ENCODE data around the gene TNFAIP3. TPM values are rescaled to one million over a fixed set of nuclear protein-coding genes. Genes with fewer than 3 reads are reported as not detected.
"Not testable (repeated sequence)": the region's sequence is repeated elsewhere in the genome, so short reads cannot be mapped to it uniquely, and the experiment has no call there.

The TNFAIP3 gene
- total and polyA plus RNA-seq, 2 donors = 29.5 to 85.8 TPM

DNA sequence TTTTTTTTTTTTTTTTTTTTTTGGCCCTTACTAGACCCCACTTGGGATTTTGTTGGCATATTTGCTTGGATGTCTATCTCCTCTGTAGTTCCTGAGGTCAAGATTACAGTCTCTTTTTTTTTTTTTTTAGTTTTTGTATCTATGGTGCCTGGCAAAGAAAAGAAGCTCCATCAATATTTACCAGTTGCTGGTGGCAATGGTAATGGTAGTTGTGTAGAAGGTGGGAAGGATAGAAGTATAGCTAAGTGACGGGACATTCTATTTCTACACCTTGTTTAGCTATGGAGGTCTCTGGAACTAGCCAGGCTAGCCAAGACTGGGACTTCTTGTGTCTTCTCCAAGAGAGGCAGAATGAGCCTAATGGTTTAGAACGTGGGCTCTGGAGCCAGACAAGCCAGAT is 42.2 kb upstream of the TNFAIP3 start:
- peak overlapping the region; percentile 90 to 98 for H3K27ac ChIP-seq (ENCODE audit: low read depth in 1 of 2, low read length in 1 of 2)
- peaks cover 0 to 3% of the 10 kb centered on the region in 2 donors for H3K9me3 ChIP-seq (ENCODE audit: control insufficient read depth in 2 of 2, insufficient read depth in 1 of 2, low read length in 1 of 2)
- WGBS = 98% methylated on average over 2 of the region's 2 CpGs

DNA sequence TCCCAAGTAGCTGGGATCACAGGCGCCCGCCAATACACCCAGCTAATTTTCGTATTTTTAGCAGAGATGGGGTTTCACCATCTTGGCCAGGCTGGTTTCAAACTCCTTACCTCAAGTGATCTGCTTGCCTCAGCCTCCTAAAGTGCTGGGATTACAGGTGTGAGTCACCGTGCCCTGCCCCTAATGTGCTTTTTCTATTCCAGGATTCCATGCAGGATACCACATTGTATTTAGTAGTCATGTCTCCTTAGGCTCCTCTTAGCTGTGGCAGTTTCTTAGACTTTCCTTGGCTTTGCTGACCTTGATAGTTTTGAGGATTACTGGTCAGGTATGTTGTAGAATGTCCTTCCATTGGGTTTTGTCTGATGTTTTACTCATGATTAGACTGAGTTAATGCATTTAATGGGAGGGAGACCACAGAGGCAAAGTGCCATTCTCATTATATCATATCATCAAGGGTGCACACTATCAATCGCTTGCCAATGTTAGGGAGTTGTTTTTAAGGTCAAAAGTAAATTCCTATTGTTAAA is 39.6 kb upstream of the TNFAIP3 start:
- no peak for DNase-seq (ENCODE audit: low read depth in 6 of 9, low spot score in 9 of 9)
- Histone ChIP-seq H3K36me3 (ENCODE audit: control insufficient read depth in 2 of 2, insufficient read depth in 2 of 2, low read length in 1 of 2) (peaks cover 0 to 5% of the 10 kb centered on the region in 2 donors), H3K27me3 (ENCODE audit: control insufficient read depth in 2 of 2, insufficient read depth in 1 of 2, low read length in 1 of 2) (no peaks in the 10 kb centered on the region), H3K4me3 (ENCODE audit: low read length in 2 of 2) (no peak overlapping the region), H3K27ac (ENCODE audit: low read depth in 1 of 2, low read length in 1 of 2) (no peak overlapping the region), H3K4me1 (ENCODE audit: control insufficient read depth in 2 of 2, insufficient read depth in 2 of 2, low read length in 2 of 2) (peaks cover 15 to 47% of the 10 kb centered on the region in 2 donors), H3K9me3 (ENCODE audit: control insufficient read depth in 2 of 2, insufficient read depth in 1 of 2, low read length in 1 of 2) (no peaks in the 10 kb centered on the region)
- 97% methylated on average over 5 of the region's 5 CpGs for WGBS

More for the DNA sequence above, 42.2 kb upstream of the TNFAIP3 start:
- H3K36me3 ChIP-seq (ENCODE audit: control insufficient read depth in 2 of 2, insufficient read depth in 2 of 2, low read length in 1 of 2) = peaks cover 0 to 7% of the 10 kb centered on the region in 2 donors
- H3K4me3 ChIP-seq (ENCODE audit: low read length in 2 of 2) = peak overlapping the region in 1 of 2 donors; percentile 28
- DNase-seq (ENCODE audit: low read depth in 6 of 9, low spot score in 9 of 9) = no peak
- H3K4me1 ChIP-seq (ENCODE audit: control insufficient read depth in 2 of 2, insufficient read depth in 2 of 2, low read length in 2 of 2) = peaks cover 19 to 58% of the 10 kb centered on the region in 2 donors
- no peaks in the 10 kb centered on the region for H3K27me3 ChIP-seq (ENCODE audit: control insufficient read depth in 2 of 2, insufficient read depth in 1 of 2, low read length in 1 of 2)

GRCh38 chr6:137827977-137828810 is 38.9 kb upstream of the TNFAIP3 start:
- no peaks in the 10 kb centered on the region for H3K9me3 ChIP-seq (ENCODE audit: control insufficient read depth in 2 of 2, insufficient read depth in 1 of 2, low read length in 1 of 2)
- peaks cover 0 to 5% of the 10 kb centered on the region in 2 donors for H3K36me3 ChIP-seq (ENCODE audit: control insufficient read depth in 2 of 2, insufficient read depth in 2 of 2, low read length in 1 of 2)
- 83% methylated on average over 4 of the region's 4 CpGs for WGBS
- H3K27ac ChIP-seq (ENCODE audit: low read depth in 1 of 2, low read length in 1 of 2) = peak overlapping the region; percentile 42 to 68
- H3K27me3 ChIP-seq (ENCODE audit: control insufficient read depth in 2 of 2, insufficient read depth in 1 of 2, low read length in 1 of 2) = no peaks in the 10 kb centered on the region
- no peak for DNase-seq (ENCODE audit: low read depth in 6 of 9, low spot score in 9 of 9)
- peaks cover 15 to 43% of the 10 kb centered on the region in 2 donors for H3K4me1 ChIP-seq (ENCODE audit: control insufficient read depth in 2 of 2, insufficient read depth in 2 of 2, low read length in 2 of 2)
- H3K4me3 ChIP-seq (ENCODE audit: low read length in 2 of 2) = no peak overlapping the region

DNA sequence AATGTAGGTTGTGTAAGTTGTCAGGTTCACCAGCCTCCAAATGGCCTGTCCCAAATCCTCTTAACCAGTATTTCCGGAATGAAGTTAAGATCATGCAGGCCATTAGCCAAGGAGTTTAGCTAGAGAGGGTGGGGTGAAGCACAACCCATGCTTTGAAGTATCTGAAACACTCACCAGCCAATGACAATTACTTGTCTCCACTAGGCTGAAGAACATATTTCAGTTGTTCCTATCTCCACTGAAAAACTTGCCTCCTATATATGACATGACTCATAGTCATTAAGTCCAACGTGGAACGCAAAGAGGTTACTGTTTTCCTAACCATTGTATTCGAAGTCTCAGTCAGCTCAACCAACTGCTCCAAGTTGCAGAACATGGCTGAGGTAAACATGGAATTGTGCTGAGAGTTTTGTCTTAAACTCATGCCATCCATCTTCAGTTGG is 37.4 kb upstream of the TNFAIP3 start:
- peaks cover 8 to 31% of the 10 kb centered on the region in 2 donors for H3K4me1 ChIP-seq (ENCODE audit: control insufficient read depth in 2 of 2, insufficient read depth in 2 of 2, low read length in 2 of 2)
- no peak overlapping the region for H3K4me3 ChIP-seq (ENCODE audit: low read length in 2 of 2)
- 97% methylated on average over 4 of the region's 4 CpGs for whole genome bisulfite sequencing
- H3K9me3 ChIP-seq (ENCODE audit: control insufficient read depth in 2 of 2, insufficient read depth in 1 of 2, low read length in 1 of 2) = peaks cover 0 to 4% of the 10 kb centered on the region in 2 donors
- DNase-seq (ENCODE audit: low read depth in 6 of 9, low spot score in 9 of 9) = no peak
- no peaks in the 10 kb centered on the region for H3K27me3 ChIP-seq (ENCODE audit: control insufficient read depth in 2 of 2, insufficient read depth in 1 of 2, low read length in 1 of 2)
- H3K27ac ChIP-seq (ENCODE audit: low read depth in 1 of 2, low read length in 1 of 2) = no peak overlapping the region
- H3K36me3 ChIP-seq (ENCODE audit: control insufficient read depth in 2 of 2, insufficient read depth in 2 of 2, low read length in 1 of 2) = peaks cover 0 to 5% of the 10 kb centered on the region in 2 donors

DNA sequence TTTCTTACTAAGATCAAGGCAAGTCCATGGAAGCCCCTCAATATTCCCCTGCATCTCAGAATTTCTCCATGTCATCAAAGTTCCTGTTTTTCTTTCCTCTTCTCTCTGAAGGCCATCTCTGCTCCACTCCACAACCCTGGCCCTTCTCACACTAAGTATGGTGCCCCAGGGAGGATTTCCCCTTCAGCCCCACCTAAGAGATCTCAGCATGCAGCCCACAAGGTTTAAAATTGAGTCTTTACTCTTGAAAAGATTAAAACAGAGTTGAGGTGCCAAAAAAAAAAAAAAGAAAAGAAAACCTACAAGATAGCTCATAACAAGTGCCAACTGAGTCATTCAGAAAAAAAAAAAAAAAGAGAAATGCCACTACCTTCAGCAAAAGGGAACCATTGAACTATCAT is 36.5 kb upstream of the TNFAIP3 start:
- Histone ChIP-seq H3K4me1 (ENCODE audit: control insufficient read depth in 2 of 2, insufficient read depth in 2 of 2, low read length in 2 of 2) (peaks cover 2 to 23% of the 10 kb centered on the region in 2 donors), H3K36me3 (ENCODE audit: control insufficient read depth in 2 of 2, insufficient read depth in 2 of 2, low read length in 1 of 2) (peaks cover 0 to 3% of the 10 kb centered on the region in 2 donors), H3K4me3 (ENCODE audit: low read length in 2 of 2) (no peak overlapping the region), H3K9me3 (ENCODE audit: control insufficient read depth in 2 of 2, insufficient read depth in 1 of 2, low read length in 1 of 2) (peaks cover 0 to 4% of the 10 kb centered on the region in 2 donors), H3K27me3 (ENCODE audit: control insufficient read depth in 2 of 2, insufficient read depth in 1 of 2, low read length in 1 of 2) (no peaks in the 10 kb centered on the region), H3K27ac (ENCODE audit: low read depth in 1 of 2, low read length in 1 of 2) (no peak overlapping the region)
- no peak for DNase-seq (ENCODE audit: low read depth in 6 of 9, low spot score in 9 of 9)

- Histone ChIP-seq H3K9me3 (ENCODE audit: control insufficient read depth in 2 of 2, insufficient read depth in 1 of 2, low read length in 1 of 2) (peaks cover 0 to 4% of the 10 kb centered on the region in 2 donors), H3K27me3 (ENCODE audit: control insufficient read depth in 2 of 2, insufficient read depth in 1 of 2, low read length in 1 of 2) (no peaks in the 10 kb centered on the region), H3K4me3 (ENCODE audit: low read length in 2 of 2) (no peak overlapping the region), H3K27ac (ENCODE audit: low read depth in 1 of 2, low read length in 1 of 2) (no peak overlapping the region), H3K36me3 (ENCODE audit: control insufficient read depth in 2 of 2, insufficient read depth in 2 of 2, low read length in 1 of 2) (no peaks in the 10 kb centered on the region), H3K4me1 (ENCODE audit: control insufficient read depth in 2 of 2, insufficient read depth in 2 of 2, low read length in 2 of 2) (peaks cover 2 to 23% of the 10 kb centered on the region in 2 donors)
- DNase-seq (ENCODE audit: low read depth in 6 of 9, low spot score in 9 of 9) = no peak
- 92% methylated on average over 3 of the region's 3 CpGs for WGBS
Measured at GRCh38 chr6:137832110-137832509, 34.9 kb upstream of the TNFAIP3 start.

- no peaks in the 10 kb centered on the region for H3K36me3 ChIP-seq (ENCODE audit: control insufficient read depth in 2 of 2, insufficient read depth in 2 of 2, low read length in 1 of 2)
- H3K4me1 ChIP-seq (ENCODE audit: control insufficient read depth in 2 of 2, insufficient read depth in 2 of 2, low read length in 2 of 2) = peaks cover 0 to 5% of the 10 kb centered on the region in 2 donors
- no peaks in the 10 kb centered on the region for H3K27me3 ChIP-seq (ENCODE audit: control insufficient read depth in 2 of 2, insufficient read depth in 1 of 2, low read length in 1 of 2)
- no peak overlapping the region for H3K4me3 ChIP-seq (ENCODE audit: low read length in 2 of 2)
- H3K9me3 ChIP-seq (ENCODE audit: control insufficient read depth in 2 of 2, insufficient read depth in 1 of 2, low read length in 1 of 2) = peaks cover 0 to 4% of the 10 kb centered on the region in 2 donors
- 99% methylated on average over 3 of the region's 3 CpGs for WGBS
- H3K27ac ChIP-seq (ENCODE audit: low read depth in 1 of 2, low read length in 1 of 2) = no peak overlapping the region
- DNase-seq (ENCODE audit: low read depth in 6 of 9, low spot score in 9 of 9) = no peak
Measured at GRCh38 chr6:137834508-137834907, 32.6 kb upstream of the TNFAIP3 start.

DNA sequence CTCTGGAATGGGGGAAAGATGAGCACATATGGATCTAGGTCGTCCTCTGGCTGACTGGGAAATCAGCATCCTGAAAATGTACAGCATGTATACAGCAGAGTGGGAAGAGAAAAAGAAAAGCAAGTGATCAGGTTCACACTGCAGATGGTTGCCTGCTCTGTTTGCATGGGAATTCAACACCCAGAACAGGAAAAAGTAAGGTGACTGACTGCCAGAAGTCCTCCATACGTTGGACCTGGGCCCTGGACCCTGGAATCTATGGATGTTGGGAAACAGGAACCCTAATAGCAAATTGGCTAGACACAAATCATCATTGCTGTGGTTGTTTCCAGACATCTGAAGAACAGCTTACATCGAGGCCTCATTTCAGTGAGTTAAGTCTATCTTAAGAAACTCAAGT is 30.3 kb upstream of the TNFAIP3 start:
- no peak for DNase-seq (ENCODE audit: low read depth in 6 of 9, low spot score in 9 of 9)
- Histone ChIP-seq H3K4me1 (ENCODE audit: control insufficient read depth in 2 of 2, insufficient read depth in 2 of 2, low read length in 2 of 2) (peaks cover 0 to 3% of the 10 kb centered on the region in 2 donors), H3K9me3 (ENCODE audit: control insufficient read depth in 2 of 2, insufficient read depth in 1 of 2, low read length in 1 of 2) (peaks cover 1 to 4% of the 10 kb centered on the region in 2 donors), H3K36me3 (ENCODE audit: control insufficient read depth in 2 of 2, insufficient read depth in 2 of 2, low read length in 1 of 2) (no peaks in the 10 kb centered on the region), H3K4me3 (ENCODE audit: low read length in 2 of 2) (no peak overlapping the region), H3K27ac (ENCODE audit: low read depth in 1 of 2, low read length in 1 of 2) (no peak overlapping the region), H3K27me3 (ENCODE audit: control insufficient read depth in 2 of 2, insufficient read depth in 1 of 2, low read length in 1 of 2) (no peaks in the 10 kb centered on the region)
- 85% methylated on average over 3 of the region's 3 CpGs for WGBS

DNA sequence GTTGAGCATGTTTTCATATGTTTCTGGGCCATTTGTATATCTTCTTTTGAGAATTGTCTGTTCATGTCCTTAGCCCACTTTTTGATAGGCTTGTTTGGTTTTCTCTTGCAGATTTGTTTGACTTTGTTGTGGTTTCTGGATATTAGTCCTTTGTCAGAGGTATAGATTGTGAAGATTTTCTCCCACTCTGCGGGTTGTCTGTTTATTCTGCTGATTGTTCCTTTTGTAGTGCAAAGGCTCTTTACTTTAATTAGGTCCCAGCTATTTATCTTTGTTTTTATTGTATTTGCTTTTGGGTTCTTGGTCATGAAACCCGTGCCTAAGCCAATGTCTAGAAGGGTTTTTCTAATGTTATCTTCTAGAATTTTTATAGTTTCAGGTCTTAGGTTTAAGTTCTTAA is 29.0 kb upstream of the TNFAIP3 start:
- not testable (repeated sequence) for H3K27ac ChIP-seq (ENCODE audit: low read depth in 1 of 2, low read length in 1 of 2); H3K27me3 ChIP-seq (ENCODE audit: control insufficient read depth in 2 of 2, insufficient read depth in 1 of 2, low read length in 1 of 2)
- WGBS = 98% methylated on average over 2 of the region's 2 CpGs

More for the DNA sequence above, 29.0 kb upstream of the TNFAIP3 start:
- DNase-seq (ENCODE audit: low read depth in 6 of 9, low spot score in 9 of 9); H3K9me3 ChIP-seq (ENCODE audit: control insufficient read depth in 2 of 2, insufficient read depth in 1 of 2, low read length in 1 of 2); H3K4me3 ChIP-seq (ENCODE audit: low read length in 2 of 2); H3K36me3 ChIP-seq (ENCODE audit: control insufficient read depth in 2 of 2, insufficient read depth in 2 of 2, low read length in 1 of 2); H3K4me1 ChIP-seq (ENCODE audit: control insufficient read depth in 2 of 2, insufficient read depth in 2 of 2, low read length in 2 of 2): not testable (repeated sequence)

All from thymus (tissue), 11 donors.